GM21717 (cell line): ENCODE data around the gene CIROP.

Source experiments
- ATAC-seq: cut with Tn5 transposase; IDR thresholded peaks from one replicate; pipeline ENCODE4 v1.9.1; 2021; ENCODE audit warnings: mild to moderate bottlenecking, moderate library complexity; ENCODE audit not compliant: unreplicated experiment

CIROP gene

GRCh38 chr14:23104591-23105347 lies at the start of gene CIROP:
CIROP (minus strand) TSS chr14:23104989; CDS start chr14:23104920, 69 bp downstream.
- ATAC-seq = no peak

GRCh38 chr14:23153851-23154796 lies 49.3 kb upstream of the CIROP start:
- ATAC-seq = no peak

GRCh38 chr14:23151342-23151741 lies 46.6 kb upstream of the CIROP start:
- ATAC-seq = no peak

- ATAC-seq = no peak
Observed at GRCh38 chr14:23149745-23150144, 45.0 kb upstream of the CIROP start.

- no peak for ATAC-seq
Observed at GRCh38 chr14:23148591-23149249, 43.9 kb upstream of the CIROP start.

GRCh38 chr14:23147676-23148075 lies 42.9 kb upstream of the CIROP start:
- no peak for ATAC-seq

GRCh38 chr14:23146980-23147379 lies 42.2 kb upstream of the CIROP start:
- ATAC-seq = no peak

GRCh38 chr14:23146351-23146910 lies 41.6 kb upstream of the CIROP start:
- ATAC-seq = no peak

GRCh38 chr14:23145794-23146350 lies 41.1 kb upstream of the CIROP start:
- ATAC-seq = no peak

GRCh38 chr14:23143911-23144310 lies 39.1 kb upstream of the CIROP start:
- ATAC-seq = no peak

- no peak for ATAC-seq
Observed at GRCh38 chr14:23142826-23143225, 38.0 kb upstream of the CIROP start.

- ATAC-seq = no peak
Observed at GRCh38 chr14:23141706-23142444, 37.1 kb upstream of the CIROP start.

GRCh38 chr14:23140371-23140770 lies 35.6 kb upstream of the CIROP start:
- ATAC-seq = no peak

- ATAC-seq = no peak
Observed at GRCh38 chr14:23139874-23140273, 35.1 kb upstream of the CIROP start.

- ATAC-seq = no peak
Observed at GRCh38 chr14:23137813-23138535, 33.2 kb upstream of the CIROP start.

GRCh38 chr14:23137192-23137812 lies 32.5 kb upstream of the CIROP start:
- ATAC-seq = no peak

- no peak for ATAC-seq
Observed at GRCh38 chr14:23136566-23137133, 31.9 kb upstream of the CIROP start.

GRCh38 chr14:23132970-23133369 lies 28.2 kb upstream of the CIROP start:
- no peak for ATAC-seq

GRCh38 chr14:23131482-23131881 lies 26.7 kb upstream of the CIROP start:
- ATAC-seq = no peak
